Measurements from ENCODE around the gene GLS. TPM values are rescaled to one million over a fixed set of nuclear protein-coding genes. Genes with fewer than 3 reads are reported as not detected.

Gene GLS
- total and polyA plus RNA-seq, 2 of the 13 experiments (the other 11 are each of a cell fraction or from before 2014, with no cell fraction given) = 78.6 to 183 TPM

DNA sequence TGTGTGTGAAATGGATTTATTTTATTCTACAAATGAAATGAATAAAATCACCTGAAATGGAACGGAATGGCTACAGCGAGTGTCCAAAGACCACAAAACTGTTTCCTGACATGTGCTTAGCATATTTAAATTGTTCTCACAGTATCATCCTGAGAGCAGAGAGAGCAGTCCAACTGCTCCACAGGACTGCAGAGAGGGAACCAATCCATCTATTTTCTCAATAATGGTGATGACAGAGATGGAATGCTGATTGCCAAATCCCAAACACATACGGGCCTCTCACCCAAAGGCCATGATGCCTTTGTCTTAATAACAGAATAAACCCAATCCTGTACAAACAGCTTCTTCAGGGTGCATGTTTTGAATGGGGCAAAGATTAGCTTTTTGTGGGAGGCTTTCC is 92.2 kb downstream of the GLS start:
- WGBS (ENCODE audit: low lambda C conversion rate) = 93% methylated on average over 3 of the region's 3 CpGs
- ChIA-PET POLR2A (no interaction called here), CTCF (ENCODE audit: low intra/inter-chr PET ratio, low total read pairs) (no interaction called here)
- H3K4me2 ChIP-seq (ENCODE audit: low read depth, low read length) = no peak overlapping the region
- DNase-seq (ENCODE audit: low spot score) (no peak), FAIRE-seq (no peak), ATAC-seq (no peak)
- no peaks in the 10 kb centered on the region for H3K27me3 ChIP-seq (ENCODE audit: control insufficient read depth in 1 of 2, insufficient read depth in 2 of 2, low read length in 2 of 2)
- no peak for TF ChIP-seq NCOR1 (IDR thresholded peaks at IDR 0.05; ENCODE audit: borderline replicate concordance, low read length)
- TF ChIP-seq ZBTB3 (CRISPR knock-in tag; IDR thresholded peaks at IDR 0.05; ENCODE audit: borderline replicate concordance, low read depth) = no peak
- TF ChIP-seq, protein P1, sequence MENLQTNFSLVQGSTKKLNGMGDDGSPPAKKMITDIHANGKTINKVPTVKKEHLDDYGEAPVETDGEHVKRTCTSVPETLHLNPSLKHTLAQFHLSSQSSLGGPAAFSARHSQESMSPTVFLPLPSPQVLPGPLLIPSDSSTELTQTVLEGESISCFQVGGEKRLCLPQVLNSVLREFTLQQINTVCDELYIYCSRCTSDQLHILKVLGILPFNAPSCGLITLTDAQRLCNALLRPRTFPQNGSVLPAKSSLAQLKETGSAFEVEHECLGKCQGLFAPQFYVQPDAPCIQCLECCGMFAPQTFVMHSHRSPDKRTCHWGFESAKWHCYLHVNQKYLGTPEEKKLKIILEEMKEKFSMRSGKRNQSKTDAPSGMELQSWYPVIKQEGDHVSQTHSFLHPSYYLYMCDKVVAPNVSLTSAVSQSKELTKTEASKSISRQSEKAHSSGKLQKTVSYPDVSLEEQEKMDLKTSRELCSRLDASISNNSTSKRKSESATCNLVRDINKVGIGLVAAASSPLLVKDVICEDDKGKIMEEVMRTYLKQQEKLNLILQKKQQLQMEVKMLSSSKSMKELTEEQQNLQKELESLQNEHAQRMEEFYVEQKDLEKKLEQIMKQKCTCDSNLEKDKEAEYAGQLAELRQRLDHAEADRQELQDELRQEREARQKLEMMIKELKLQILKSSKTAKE (CRISPR knock-in tag; IDR thresholded peaks at IDR 0.05; ENCODE audit: borderline replicate concordance) = no peak
- no peak for TF ChIP-seq GTF2F1 (IDR thresholded peaks at IDR 0.05; ENCODE audit: low read length)
- TF ChIP-seq POGZ (CRISPR knock-in tag; IDR thresholded peaks at IDR 0.05) = no peak
- no peak for TF ChIP-seq MIER3 (CRISPR knock-in tag; IDR thresholded peaks at IDR 0.05; ENCODE audit: borderline replicate concordance)
- TF ChIP-seq, protein P2, sequence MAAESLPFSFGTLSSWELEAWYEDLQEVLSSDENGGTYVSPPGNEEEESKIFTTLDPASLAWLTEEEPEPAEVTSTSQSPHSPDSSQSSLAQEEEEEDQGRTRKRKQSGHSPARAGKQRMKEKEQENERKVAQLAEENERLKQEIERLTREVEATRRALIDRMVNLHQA (CRISPR knock-in tag; IDR thresholded peaks at IDR 0.05) = no peak
- TF ChIP-seq MTA3 (CRISPR knock-in tag; IDR thresholded peaks at IDR 0.05) = no peak
- TF ChIP-seq MTA1 (CRISPR knock-in tag; IDR thresholded peaks at IDR 0.05; ENCODE audit: borderline replicate concordance) = no peak
- TF ChIP-seq KDM3A (CRISPR knock-in tag; IDR thresholded peaks at IDR 0.05; ENCODE audit: low read depth) = no peak
- no peak for TF ChIP-seq RFX5 (IDR thresholded peaks at IDR 0.05; ENCODE audit: low read depth, low read length)
- no peak for TF ChIP-seq KMT2A (CRISPR knock-in tag; IDR thresholded peaks at IDR 0.05)
- TF ChIP-seq, protein P3, sequence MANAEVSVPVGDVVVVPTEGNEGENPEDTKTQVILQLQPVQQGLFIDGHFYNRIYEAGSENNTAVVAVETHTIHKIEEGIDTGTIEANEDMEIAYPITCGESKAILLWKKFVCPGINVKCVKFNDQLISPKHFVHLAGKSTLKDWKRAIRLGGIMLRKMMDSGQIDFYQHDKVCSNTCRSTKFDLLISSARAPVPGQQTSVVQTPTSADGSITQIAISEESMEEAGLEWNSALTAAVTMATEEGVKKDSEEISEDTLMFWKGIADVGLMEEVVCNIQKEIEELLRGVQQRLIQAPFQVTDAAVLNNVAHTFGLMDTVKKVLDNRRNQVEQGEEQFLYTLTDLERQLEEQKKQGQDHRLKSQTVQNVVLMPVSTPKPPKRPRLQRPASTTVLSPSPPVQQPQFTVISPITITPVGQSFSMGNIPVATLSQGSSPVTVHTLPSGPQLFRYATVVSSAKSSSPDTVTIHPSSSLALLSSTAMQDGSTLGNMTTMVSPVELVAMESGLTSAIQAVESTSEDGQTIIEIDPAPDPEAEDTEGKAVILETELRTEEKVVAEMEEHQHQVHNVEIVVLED (CRISPR knock-in tag; IDR thresholded peaks at IDR 0.05; ENCODE audit: borderline replicate concordance) = no peak
- TF ChIP-seq ZFYVE20 (CRISPR knock-in tag; IDR thresholded peaks at IDR 0.05; ENCODE audit: borderline replicate concordance, low read depth) = no peak
- TF ChIP-seq ZNF367 (CRISPR knock-in tag; IDR thresholded peaks at IDR 0.05; ENCODE audit: borderline replicate concordance) = no peak
- TF ChIP-seq, protein P4, sequence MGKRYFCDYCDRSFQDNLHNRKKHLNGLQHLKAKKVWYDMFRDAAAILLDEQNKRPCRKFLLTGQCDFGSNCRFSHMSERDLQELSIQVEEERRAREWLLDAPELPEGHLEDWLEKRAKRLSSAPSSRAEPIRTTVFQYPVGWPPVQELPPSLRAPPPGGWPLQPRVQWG (CRISPR knock-in tag; IDR thresholded peaks at IDR 0.05; ENCODE audit: borderline replicate concordance, low read depth) = no peak
- no peak for TF ChIP-seq ZBTB42 (CRISPR knock-in tag; IDR thresholded peaks at IDR 0.05)
- H3K4me3 ChIP-seq (replicated peaks in 1 of 3; ENCODE audit: insufficient read depth in 1 of 3, low read depth in 2 of 3, low read length in 3 of 3) = no peak overlapping the region
- H3K36me3 ChIP-seq (replicated peaks in 1 of 2; ENCODE audit: control insufficient read depth in 1 of 2, insufficient read depth in 2 of 2, low read length in 2 of 2) = peaks cover 38 to 89% of the 10 kb centered on the region in 2 experiments
- no peaks in the 10 kb centered on the region for H3K4me1 ChIP-seq (ENCODE audit: insufficient read depth, low read length)
- intact Hi-C loops (cut with micrococcal nuclease; ENCODE audit: unreplicated experiment) (no loop called here), in situ Hi-C loops (cut with HindIII; ENCODE audit: extremely low pct_ligation_motif_present, low pct_unique_long_range_greater_than_20kb) (no loop called here)
- H4K20me1 ChIP-seq (ENCODE audit: insufficient read depth, low read length) = no peaks in the 10 kb centered on the region
- no peak overlapping the region for H3K9ac ChIP-seq (ENCODE audit: insufficient read depth, low read depth, low read length)
- no peaks in the 10 kb centered on the region for H3K9me3 ChIP-seq (ENCODE audit: low read length)
- no peak overlapping the region for H2AFZ ChIP-seq (ENCODE audit: low read length)
- no TSS peak for BruUV-seq (replicated peaks)
- no peak overlapping the region for H3K27ac ChIP-seq (ENCODE audit: extremely low read length, insufficient read depth, low read length)
- H3K79me2 ChIP-seq (ENCODE audit: insufficient read depth, low read length) = no peaks in the 10 kb centered on the region

All from HepG2 (cell line).